Measurements from ENCODE around the gene NFIC. TPM values are rescaled to one million over a fixed set of nuclear protein-coding genes. Genes with fewer than 3 reads are reported as not detected.
A peak's percentile ranks its signal among the peaks of the same experiment; 100 is the strongest.
"Not testable (repeated sequence)": the region's sequence is repeated elsewhere in the genome, so short reads cannot be mapped to it uniquely, and the experiment has no call there.

The NFIC gene
- polyA plus RNA-seq, 4 donors = 4.5 to 37.9 (median 8.2) TPM

DNA sequence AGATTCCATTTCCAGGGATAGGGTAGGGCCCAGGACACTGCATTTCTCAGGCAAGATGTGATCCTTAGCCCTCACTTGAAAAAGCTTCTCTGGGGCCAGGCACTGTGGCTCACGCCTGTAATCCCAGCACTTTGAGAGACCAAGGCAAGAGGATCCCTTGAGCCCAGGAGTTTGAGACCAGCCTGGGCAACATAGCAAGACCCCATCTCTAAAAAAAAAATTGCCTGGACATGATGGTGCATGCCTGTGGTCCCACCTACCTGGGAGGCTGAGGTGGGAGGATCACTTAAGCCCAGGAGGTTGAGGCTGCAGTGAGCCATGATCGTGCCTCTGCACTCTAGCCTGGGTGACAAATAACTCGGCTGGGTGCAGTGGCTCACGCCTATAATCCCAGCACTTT is 80.3 kb downstream of the NFIC start:
- not testable (repeated sequence) for DNase-seq; H3K27me3 ChIP-seq (ENCODE audit: control insufficient read depth in 3 of 3, insufficient read depth in 3 of 3, low read length in 3 of 3); H3K4me1 ChIP-seq (ENCODE audit: control insufficient read depth in 3 of 3, insufficient read depth in 2 of 3, low read depth in 1 of 3, low read length in 2 of 3); H3K4me3 ChIP-seq (ENCODE audit: low read depth in 1 of 3, low read length in 3 of 3); H3K9me3 ChIP-seq (ENCODE audit: control insufficient read depth in 2 of 2, insufficient read depth in 1 of 2, low read depth in 1 of 2, low read length in 1 of 2); H3K27ac ChIP-seq (ENCODE audit: low read depth in 1 of 3, low read length in 2 of 3); FAIRE-seq
- WGBS, 3 donors = 89 to 95% (median 94%) methylated on average over 4 of the region's 4 CpGs
- H3K36me3 ChIP-seq (ENCODE audit: control insufficient read depth in 3 of 3, insufficient read depth in 2 of 3, low read depth in 1 of 3, low read length in 3 of 3) = peaks cover 0 to 53% (median 5%) of the 10 kb centered on the region in 3 donors

DNA sequence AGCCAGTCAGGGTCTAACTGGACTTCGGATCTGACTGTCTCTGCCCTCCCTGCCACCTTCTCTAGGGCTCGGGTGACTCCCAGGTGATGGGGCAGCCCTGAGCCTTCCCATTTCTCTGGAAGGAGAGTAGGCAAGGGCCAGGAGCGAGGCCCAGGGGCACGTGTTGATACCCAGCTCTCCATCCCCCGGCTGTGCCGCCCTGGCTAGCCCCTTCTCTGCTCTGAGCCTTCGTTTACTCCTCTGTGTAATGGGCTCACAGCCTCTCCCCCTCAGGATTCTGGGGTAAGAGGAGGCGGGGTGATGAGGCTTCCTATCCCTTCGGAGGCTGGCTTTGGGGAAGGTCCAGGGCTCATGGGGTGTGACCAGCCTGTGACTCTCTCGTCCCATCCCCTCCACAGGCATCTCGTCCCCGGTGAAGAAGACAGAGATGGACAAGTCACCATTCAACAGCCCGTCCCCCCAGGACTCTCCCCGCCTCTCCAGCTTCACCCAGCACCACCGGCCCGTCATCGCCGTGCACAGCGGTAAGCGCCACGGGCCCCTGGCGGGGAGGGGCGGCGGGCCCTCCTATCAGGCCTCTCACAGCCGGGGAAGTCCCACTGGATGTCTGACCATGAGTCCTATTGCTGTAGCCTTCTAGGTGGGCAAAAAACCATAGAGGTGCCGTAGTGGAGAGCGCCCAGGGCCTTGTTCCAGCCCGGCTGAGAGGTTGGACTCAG is 82.4 kb downstream of the NFIC start:
- 95 to 96% (median 95%) methylated on average over 28 of the region's 28 CpGs for WGBS, 3 donors
- H3K9me3 ChIP-seq (ENCODE audit: control insufficient read depth in 2 of 2, insufficient read depth in 1 of 2, low read depth in 1 of 2, low read length in 1 of 2) = no peaks in the 10 kb centered on the region
- H3K36me3 ChIP-seq (ENCODE audit: control insufficient read depth in 3 of 3, insufficient read depth in 2 of 3, low read depth in 1 of 3, low read length in 3 of 3) = peaks cover 7 to 64% (median 12%) of the 10 kb centered on the region in 3 donors
- DNase-seq (no peak), FAIRE-seq (no peak)
- no peak overlapping the region for H3K27ac ChIP-seq (ENCODE audit: low read depth in 1 of 3, low read length in 2 of 3)
- no peaks in the 10 kb centered on the region for H3K27me3 ChIP-seq (ENCODE audit: control insufficient read depth in 3 of 3, insufficient read depth in 3 of 3, low read length in 3 of 3)
- no peaks in the 10 kb centered on the region for H3K4me1 ChIP-seq (ENCODE audit: control insufficient read depth in 3 of 3, insufficient read depth in 2 of 3, low read depth in 1 of 3, low read length in 2 of 3)
- no peak overlapping the region for H3K4me3 ChIP-seq (ENCODE audit: low read depth in 1 of 3, low read length in 3 of 3)

DNA sequence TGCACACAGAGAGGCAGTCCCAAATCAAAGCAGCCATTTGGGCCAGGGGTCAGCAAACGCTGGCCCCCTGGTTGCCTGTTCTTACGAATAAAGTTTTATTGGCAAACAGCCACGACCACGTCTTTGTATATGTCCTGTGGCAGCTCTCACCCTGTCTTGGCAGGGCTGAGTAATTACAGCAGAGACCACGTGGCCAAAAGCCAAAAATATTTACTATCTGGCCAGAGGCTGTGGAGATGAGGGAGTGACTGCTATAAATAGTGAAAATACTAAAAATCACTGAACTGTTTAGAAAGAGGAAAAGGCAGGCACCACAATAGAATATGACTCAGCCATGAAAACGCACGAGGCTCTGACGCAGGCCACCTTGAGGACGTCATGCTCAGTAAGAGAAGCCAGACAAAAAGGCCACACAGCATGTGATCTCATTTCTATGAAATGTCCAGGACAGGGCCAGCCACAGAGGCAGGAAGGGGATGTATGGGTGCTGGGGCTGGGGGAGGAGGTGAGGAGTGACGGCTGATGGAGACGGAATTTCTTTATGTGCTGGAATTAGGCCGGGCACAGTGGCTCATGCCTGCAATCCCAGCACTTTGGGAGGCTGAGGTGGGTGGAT is 84.5 kb downstream of the NFIC start:
- WGBS, 3 donors = 46 to 77% (median 68%) methylated on average over 12 of the region's 12 CpGs
- Histone ChIP-seq H3K9me3 (ENCODE audit: control insufficient read depth in 2 of 2, insufficient read depth in 1 of 2, low read depth in 1 of 2, low read length in 1 of 2) (no peaks in the 10 kb centered on the region), H3K4me3 (ENCODE audit: low read depth in 1 of 3, low read length in 3 of 3) (no peak overlapping the region), H3K27me3 (ENCODE audit: control insufficient read depth in 3 of 3, insufficient read depth in 3 of 3, low read length in 3 of 3) (no peaks in the 10 kb centered on the region), H3K4me1 (ENCODE audit: control insufficient read depth in 3 of 3, insufficient read depth in 2 of 3, low read depth in 1 of 3, low read length in 2 of 3) (no peaks in the 10 kb centered on the region), H3K36me3 (ENCODE audit: control insufficient read depth in 3 of 3, insufficient read depth in 2 of 3, low read depth in 1 of 3, low read length in 3 of 3) (peaks cover 8 to 68% (median 12%) of the 10 kb centered on the region in 3 donors), H3K27ac (ENCODE audit: low read depth in 1 of 3, low read length in 2 of 3) (peak overlapping the region in 2 of 3 donors; percentile 33 to 78)
- DNase-seq = peak in 1 of 2 donors; percentile 20
- FAIRE-seq = no peak

DNA sequence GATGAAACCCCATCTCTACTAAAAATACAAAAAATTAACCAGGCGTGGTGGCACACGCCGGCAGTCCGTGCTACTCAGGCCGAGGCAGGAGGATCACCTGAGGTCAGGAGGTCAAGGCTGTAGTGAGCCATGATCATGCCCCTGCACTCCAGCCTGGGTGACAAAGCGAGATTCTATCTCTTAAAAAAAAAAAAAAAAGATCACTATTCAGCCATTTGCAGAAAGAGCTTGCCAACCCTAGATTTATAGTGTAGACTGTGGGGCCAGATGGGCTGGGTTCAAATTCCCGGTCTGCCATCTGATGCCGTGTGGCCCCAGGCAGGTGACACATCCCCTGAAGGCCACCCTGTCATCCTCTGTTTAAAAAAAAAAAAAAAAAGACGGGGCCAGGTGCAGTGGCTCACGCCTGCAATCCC is 85.1 kb downstream of the NFIC start:
- FAIRE-seq (no peak), DNase-seq (no peak)
- Histone ChIP-seq H3K4me3 (ENCODE audit: low read depth in 1 of 3, low read length in 3 of 3) (no peak overlapping the region), H3K9me3 (ENCODE audit: control insufficient read depth in 2 of 2, insufficient read depth in 1 of 2, low read depth in 1 of 2, low read length in 1 of 2) (no peaks in the 10 kb centered on the region), H3K27me3 (ENCODE audit: control insufficient read depth in 3 of 3, insufficient read depth in 3 of 3, low read length in 3 of 3) (no peaks in the 10 kb centered on the region), H3K4me1 (ENCODE audit: control insufficient read depth in 3 of 3, insufficient read depth in 2 of 3, low read depth in 1 of 3, low read length in 2 of 3) (no peaks in the 10 kb centered on the region), H3K27ac (ENCODE audit: low read depth in 1 of 3, low read length in 2 of 3) (peak overlapping the region in 2 of 3 donors; percentile 33 to 78), H3K36me3 (ENCODE audit: control insufficient read depth in 3 of 3, insufficient read depth in 2 of 3, low read depth in 1 of 3, low read length in 3 of 3) (peaks cover 8 to 68% (median 12%) of the 10 kb centered on the region in 3 donors)
- 86 to 90% (median 86%) methylated on average over 9 to 10 of the region's 10 CpGs for WGBS, 3 donors

DNA sequence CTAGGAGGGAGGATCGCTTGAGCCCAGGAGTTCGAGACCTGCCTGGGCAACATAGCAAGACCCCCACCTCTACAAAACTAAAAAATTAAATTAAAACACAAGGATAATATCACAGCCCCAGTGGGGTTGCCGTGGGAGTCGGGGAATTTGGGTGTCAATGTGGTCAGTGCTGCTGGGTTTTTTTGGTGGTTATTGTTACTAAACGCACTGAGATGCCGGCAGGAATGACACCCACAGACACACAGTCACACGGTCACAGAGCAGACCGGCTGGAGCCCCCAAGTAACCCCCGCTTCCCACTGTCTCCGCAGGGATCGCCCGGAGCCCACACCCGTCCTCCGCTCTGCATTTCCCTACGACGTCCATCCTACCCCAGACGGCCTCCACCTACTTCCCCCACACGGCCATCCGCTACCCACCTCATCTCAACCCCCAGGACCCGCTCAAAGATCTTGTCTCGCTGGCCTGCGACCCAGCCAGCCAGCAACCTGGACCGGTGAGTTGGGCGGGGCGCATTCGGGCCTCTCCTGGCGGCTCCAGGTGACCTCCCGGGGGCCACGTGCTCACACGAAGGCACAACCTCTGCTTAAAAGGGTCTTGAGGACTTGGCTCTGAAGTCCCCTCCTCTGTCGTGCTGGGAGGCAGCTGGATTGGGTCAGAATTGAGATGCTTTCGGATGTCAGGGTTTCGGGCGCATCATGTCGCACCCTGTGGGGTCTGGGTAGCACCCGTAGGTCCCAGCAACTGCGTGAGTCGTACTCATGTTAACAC is 86.0 kb downstream of the NFIC start:
- 90 to 94% (median 93%) methylated on average over 38 of the region's 38 CpGs for WGBS, 3 donors

DNA sequence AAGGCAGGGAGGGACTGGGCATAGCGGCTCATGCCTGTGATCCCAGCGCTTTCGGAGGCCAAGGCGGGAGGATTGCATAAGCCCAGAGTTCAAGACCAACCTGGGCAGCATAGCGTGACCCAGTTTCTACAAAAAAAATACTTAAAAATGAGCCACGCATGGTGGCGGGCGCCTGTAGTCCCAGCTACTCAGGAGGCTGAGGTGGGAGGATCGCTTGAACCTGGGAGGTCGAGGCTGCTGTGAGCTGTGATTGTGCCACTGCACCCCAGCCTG is 86.5 kb downstream of the NFIC start:
- H3K4me1 ChIP-seq (ENCODE audit: control insufficient read depth in 3 of 3, insufficient read depth in 2 of 3, low read depth in 1 of 3, low read length in 2 of 3); H3K27me3 ChIP-seq (ENCODE audit: control insufficient read depth in 3 of 3, insufficient read depth in 3 of 3, low read length in 3 of 3); H3K27ac ChIP-seq (ENCODE audit: low read depth in 1 of 3, low read length in 2 of 3); FAIRE-seq; H3K9me3 ChIP-seq (ENCODE audit: control insufficient read depth in 2 of 2, insufficient read depth in 1 of 2, low read depth in 1 of 2, low read length in 1 of 2); DNase-seq; H3K4me3 ChIP-seq (ENCODE audit: low read depth in 1 of 3, low read length in 3 of 3): not testable (repeated sequence)
- H3K36me3 ChIP-seq (ENCODE audit: control insufficient read depth in 3 of 3, insufficient read depth in 2 of 3, low read depth in 1 of 3, low read length in 3 of 3) = peaks cover 8 to 72% (median 12%) of the 10 kb centered on the region in 3 donors
- 91 to 97% (median 94%) methylated on average over 10 of the region's 10 CpGs for WGBS, 3 donors

More for the DNA sequence above, 86.0 kb downstream of the NFIC start:
- H3K4me3 ChIP-seq (ENCODE audit: low read depth in 1 of 3, low read length in 3 of 3) = no peak overlapping the region
- FAIRE-seq (no peak), DNase-seq (no peak)
- H3K36me3 ChIP-seq (ENCODE audit: control insufficient read depth in 3 of 3, insufficient read depth in 2 of 3, low read depth in 1 of 3, low read length in 3 of 3) = peaks cover 8 to 71% (median 12%) of the 10 kb centered on the region in 3 donors
- H3K4me1 ChIP-seq (ENCODE audit: control insufficient read depth in 3 of 3, insufficient read depth in 2 of 3, low read depth in 1 of 3, low read length in 2 of 3) = peaks cover 0 to 3% (median 3%) of the 10 kb centered on the region in 3 donors
- no peaks in the 10 kb centered on the region for H3K9me3 ChIP-seq (ENCODE audit: control insufficient read depth in 2 of 2, insufficient read depth in 1 of 2, low read depth in 1 of 2, low read length in 1 of 2)
- peaks cover 0 to 2% (median 0%) of the 10 kb centered on the region in 3 donors for H3K27me3 ChIP-seq (ENCODE audit: control insufficient read depth in 3 of 3, insufficient read depth in 3 of 3, low read length in 3 of 3)
- H3K27ac ChIP-seq (ENCODE audit: low read depth in 1 of 3, low read length in 2 of 3) = no peak overlapping the region

DNA sequence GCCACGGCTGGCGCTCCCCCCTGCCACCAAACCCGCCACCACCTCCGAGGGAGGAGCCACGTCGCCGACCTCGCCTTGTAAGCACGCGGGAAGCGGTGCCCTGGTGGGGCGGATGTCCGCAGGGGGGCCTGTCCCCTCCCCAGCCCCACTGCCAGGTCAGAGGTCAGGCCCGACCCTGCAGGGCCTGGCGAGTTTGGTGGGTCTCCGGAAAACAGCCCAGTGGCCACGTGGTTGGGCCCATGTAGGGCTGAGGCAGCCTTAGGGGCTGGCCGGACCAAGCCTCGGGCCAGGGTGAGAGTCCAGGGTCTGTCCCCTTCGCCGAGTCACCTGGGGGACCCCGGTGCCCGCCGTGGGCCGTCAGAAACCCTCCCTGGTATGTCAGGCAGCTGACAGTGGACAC is 87.5 kb downstream of the NFIC start:
- Histone ChIP-seq H3K36me3 (ENCODE audit: control insufficient read depth in 3 of 3, insufficient read depth in 2 of 3, low read depth in 1 of 3, low read length in 3 of 3) (peaks cover 8 to 68% (median 10%) of the 10 kb centered on the region in 3 donors), H3K27ac (ENCODE audit: low read depth in 1 of 3, low read length in 2 of 3) (no peak overlapping the region), H3K9me3 (ENCODE audit: control insufficient read depth in 2 of 2, insufficient read depth in 1 of 2, low read depth in 1 of 2, low read length in 1 of 2) (no peaks in the 10 kb centered on the region), H3K4me1 (ENCODE audit: control insufficient read depth in 3 of 3, insufficient read depth in 2 of 3, low read depth in 1 of 3, low read length in 2 of 3) (peaks cover 0 to 17% (median 3%) of the 10 kb centered on the region in 3 donors), H3K4me3 (ENCODE audit: low read depth in 1 of 3, low read length in 3 of 3) (no peak overlapping the region), H3K27me3 (ENCODE audit: control insufficient read depth in 3 of 3, insufficient read depth in 3 of 3, low read length in 3 of 3) (peaks cover 0 to 3% (median 0%) of the 10 kb centered on the region in 3 donors)
- FAIRE-seq (no peak), DNase-seq (no peak)
- WGBS, 3 donors = 86 to 88% (median 88%) methylated on average over 15 to 25 of the region's 25 CpGs

DNA sequence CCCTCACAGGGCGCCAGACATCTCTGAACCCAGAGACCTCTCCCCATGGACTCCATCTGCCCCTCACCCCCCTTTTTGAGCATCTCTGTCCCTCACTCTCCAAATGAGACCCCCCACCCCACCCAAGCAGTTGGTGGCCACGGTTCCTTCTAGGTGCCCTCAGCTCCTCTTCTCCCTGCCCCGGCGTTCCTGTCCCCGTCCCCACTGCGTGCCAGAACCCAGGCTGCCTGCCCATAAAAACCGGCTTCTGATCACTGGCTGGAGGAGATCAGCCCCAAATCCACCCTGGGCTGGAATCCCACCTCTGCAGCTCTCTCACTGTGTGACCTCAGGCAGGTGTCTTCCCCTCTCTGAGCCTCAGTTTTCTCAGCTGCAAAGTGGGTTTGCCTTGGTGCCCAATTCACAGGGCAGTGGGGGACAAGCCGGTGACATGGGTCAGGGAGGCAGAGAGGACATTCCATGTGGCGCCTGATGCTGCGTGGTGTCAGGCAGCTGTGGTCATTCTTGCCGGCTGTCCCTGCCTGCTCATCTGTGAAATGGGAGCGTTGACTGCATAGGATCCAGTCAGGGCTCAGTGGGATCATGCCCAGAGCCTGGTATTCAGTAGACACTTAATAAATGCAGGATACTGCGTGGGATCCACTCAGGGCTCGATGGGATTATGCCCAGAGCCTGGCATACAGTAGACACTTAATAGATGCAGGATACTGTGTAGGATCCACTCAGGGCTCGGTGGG is 88.4 kb downstream of the NFIC start:
- Histone ChIP-seq H3K27ac (ENCODE audit: low read depth in 1 of 3, low read length in 2 of 3) (no peak overlapping the region), H3K4me1 (ENCODE audit: control insufficient read depth in 3 of 3, insufficient read depth in 2 of 3, low read depth in 1 of 3, low read length in 2 of 3) (peaks cover 0 to 27% (median 3%) of the 10 kb centered on the region in 3 donors), H3K27me3 (ENCODE audit: control insufficient read depth in 3 of 3, insufficient read depth in 3 of 3, low read length in 3 of 3) (peaks cover 0 to 3% (median 0%) of the 10 kb centered on the region in 3 donors), H3K9me3 (ENCODE audit: control insufficient read depth in 2 of 2, insufficient read depth in 1 of 2, low read depth in 1 of 2, low read length in 1 of 2) (no peaks in the 10 kb centered on the region), H3K4me3 (ENCODE audit: low read depth in 1 of 3, low read length in 3 of 3) (no peak overlapping the region), H3K36me3 (ENCODE audit: control insufficient read depth in 3 of 3, insufficient read depth in 2 of 3, low read depth in 1 of 3, low read length in 3 of 3) (peaks cover 8 to 64% (median 10%) of the 10 kb centered on the region in 3 donors)
- no peak for DNase-seq
- 95 to 98% (median 96%) methylated on average over 14 to 15 of the region's 15 CpGs for WGBS, 3 donors
- FAIRE-seq = no peak
